Adrenal gland (tissue), 5 donors: Measurements from ENCODE around the gene IL1RAPL1.

Source experiments
- POLR2A ChIP-seq, 2 donors: fragments of 450-650 bp; IDR thresholded peaks; one replicate each; pipeline ENCODE4 v1.6.1; 2017; ENCODE audit warnings: antibody characterized with exemption in 2 of 2, mild to moderate bottlenecking in 2 of 2, moderate library complexity in 1 of 2
- TF ChIP-seq, protein P1 (sequence below), 6 experiments: fragments of 450-650 bp in 4 of 6; fragments of 200-600 bp in 2 of 6; sonication (generic) in 1 of 6; IDR thresholded peaks; 1 replicate in 5 of 6; 2 replicates in 1 of 6; pipeline versions ENCODE4 v1.5.1 to v1.8.0; 2016 to 2021; ENCODE audit warnings: antibody characterized with exemption in 6 of 6, mild to moderate bottlenecking in 2 of 6, moderate library complexity in 1 of 6
- donor health status: DM: no; HTN: no; CAD: no.

DNA sequence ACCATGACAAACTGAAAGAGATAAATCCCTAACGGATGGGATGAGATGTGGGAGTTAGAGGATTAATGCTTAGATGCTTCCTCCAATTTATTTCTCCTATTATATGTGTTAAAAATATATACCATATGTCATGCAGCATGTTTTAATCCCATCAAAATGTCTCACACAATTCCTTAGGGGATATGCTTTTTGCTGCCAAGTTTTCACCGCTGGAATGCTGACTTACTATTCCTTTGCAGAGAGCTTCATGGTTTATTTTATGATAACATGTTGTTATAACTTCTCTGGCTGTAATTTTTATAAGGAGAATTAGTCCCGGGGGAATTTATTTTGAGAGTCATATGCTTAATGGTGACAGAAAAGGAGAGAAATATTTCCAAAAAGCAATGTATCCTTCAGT lies 670.3 kb downstream of the IL1RAPL1 start:
- TF ChIP-seq, protein P1, sequence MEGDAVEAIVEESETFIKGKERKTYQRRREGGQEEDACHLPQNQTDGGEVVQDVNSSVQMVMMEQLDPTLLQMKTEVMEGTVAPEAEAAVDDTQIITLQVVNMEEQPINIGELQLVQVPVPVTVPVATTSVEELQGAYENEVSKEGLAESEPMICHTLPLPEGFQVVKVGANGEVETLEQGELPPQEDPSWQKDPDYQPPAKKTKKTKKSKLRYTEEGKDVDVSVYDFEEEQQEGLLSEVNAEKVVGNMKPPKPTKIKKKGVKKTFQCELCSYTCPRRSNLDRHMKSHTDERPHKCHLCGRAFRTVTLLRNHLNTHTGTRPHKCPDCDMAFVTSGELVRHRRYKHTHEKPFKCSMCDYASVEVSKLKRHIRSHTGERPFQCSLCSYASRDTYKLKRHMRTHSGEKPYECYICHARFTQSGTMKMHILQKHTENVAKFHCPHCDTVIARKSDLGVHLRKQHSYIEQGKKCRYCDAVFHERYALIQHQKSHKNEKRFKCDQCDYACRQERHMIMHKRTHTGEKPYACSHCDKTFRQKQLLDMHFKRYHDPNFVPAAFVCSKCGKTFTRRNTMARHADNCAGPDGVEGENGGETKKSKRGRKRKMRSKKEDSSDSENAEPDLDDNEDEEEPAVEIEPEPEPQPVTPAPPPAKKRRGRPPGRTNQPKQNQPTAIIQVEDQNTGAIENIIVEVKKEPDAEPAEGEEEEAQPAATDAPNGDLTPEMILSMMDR (IDR thresholded peaks at IDR 0.05) = no peak
- TF ChIP-seq POLR2A (IDR thresholded peaks at IDR 0.05) = no peak
